Renal cortex interstitium (tissue), 11 donors: ENCODE results near the gene PFKFB4. TPM values are rescaled to one million over a fixed set of nuclear protein-coding genes. Genes with fewer than 3 reads are reported as not detected.
A peak's percentile ranks its signal among the peaks of the same experiment; 100 is the strongest.
"Not testable (repeated sequence)": the region's sequence is repeated elsewhere in the genome, so short reads cannot be mapped to it uniquely, and the experiment has no call there.

Experiments
- DNase-seq, 11 donors: peaks; one replicate each; pipeline ENCODE4 v3.0.0-alpha.2; 2013; ENCODE audit warnings: low read depth in 9 of 11, low spot score in 4 of 11; ENCODE audit errors: extremely low read depth in 1 of 11
- polyA plus RNA-seq, 3 donors: library from polyadenylated mRNA; unstranded; fragments of 120-200 nt; gene quantifications; one replicate each; pipeline ENCODE4 v1.2.1, GENCODE V29; 2013; ENCODE audit not compliant: insufficient read length in 3 of 3

PFKFB4 gene
- polyA plus RNA-seq, 3 donors, result 4.0 to 12.8 (median 5.2) TPM

- no peak for DNase-seq
These were observed 7.4 kb upstream of the PFKFB4 start for GRCh38 chr3:48564022-48564421.

- no peak for DNase-seq
These were observed 6.8 kb upstream of the PFKFB4 start, which contains the start of gene UCN2 for GRCh38 chr3:48563382-48563918. UCN2 (minus strand) TSS chr3:48563781; CDS start chr3:48563124, 657 bp downstream.

GRCh38 chr3:48562367-48563095 lies 5.9 kb upstream of the PFKFB4 start:
- DNase-seq, result no peak

GRCh38 chr3:48561045-48561736 lies 4.6 kb upstream of the PFKFB4 start:
- peak in 2 of 11 donors; percentile 28 to 43 for DNase-seq

GRCh38 chr3:48560648-48561018 lies 4.0 kb upstream of the PFKFB4 start:
- no peak for DNase-seq

GRCh38 chr3:48558493-48559134 lies 2.0 kb upstream of the PFKFB4 start:
- DNase-seq, result no peak

GRCh38 chr3:48555949-48556795 lies 431 bp downstream of the PFKFB4 start:
- no peak for DNase-seq

GRCh38 chr3:48555231-48555948 lies 1.2 kb downstream of the PFKFB4 start:
- DNase-seq, result no peak

GRCh38 chr3:48553886-48554845 lies 2.4 kb downstream of the PFKFB4 start:
- DNase-seq, result no peak

- DNase-seq, result no peak
These were observed 3.2 kb downstream of the PFKFB4 start for GRCh38 chr3:48553361-48553760.

- DNase-seq, result no peak
These were observed 4.3 kb downstream of the PFKFB4 start for GRCh38 chr3:48552111-48552951.

- not testable (repeated sequence) for DNase-seq
These were observed 5.0 kb downstream of the PFKFB4 start for GRCh38 chr3:48551651-48552050.

- DNase-seq, result peak in 8 of 11 donors; percentile 49 to 74 (median 63)
These were observed 7.6 kb downstream of the PFKFB4 start for GRCh38 chr3:48548729-48549705.

- DNase-seq, result no peak
These were observed 8.5 kb downstream of the PFKFB4 start for GRCh38 chr3:48548126-48548525.

- DNase-seq, result no peak
These were observed 10.3 kb downstream of the PFKFB4 start for GRCh38 chr3:48546203-48546829.
